HCT116 (cell line): ENCODE data around the gene ISCU. TPM values are rescaled to one million over a fixed set of nuclear protein-coding genes. Genes with fewer than 3 reads are reported as not detected.

Experiments used
- ATAC-seq: fragments of 200-7000 bp; cut with Tn5 transposase; 2 replicates; pipeline ENCODE4 v1.9.1; 2020; ENCODE audit warnings: mild to moderate bottlenecking, moderate library complexity
- BruUV-seq: library from RNA; stranded (reverse); fragments of 400-500 nt; replicated peaks from 2 replicates; lab custom pipeline; 2021; lab: Mats Ljungman, UMichigan
- CTCF ChIA-PET: fragments of 300-600 bp; sonication (Branson Sonifier 250); formaldehyde crosslinking; loops from one replicate; lab custom pipeline; 2021; ENCODE audit warnings: antibody characterized with exemption; lab: Charles Lee
- POLR2A ChIA-PET: fragments of 300-600, 350-600 bp; sonication (Branson Sonifier 250); formaldehyde crosslinking; loops from one replicate; lab custom pipeline; 2021; ENCODE audit warnings: antibody characterized with exemption; lab: Charles Lee
- RAD21 ChIA-PET, 2 experiments: fragments of 300-600 bp; sonication (Branson Sonifier 250); formaldehyde crosslinking; loops; one replicate each; lab custom pipeline; 2023; ENCODE audit warnings: low total read pairs in 2 of 2; ENCODE audit not compliant: uncharacterized antibody in 2 of 2, unreplicated experiment in 2 of 2, low non-redundant PET in 1 of 2; lab: Charles Lee
- DNase-seq: peaks from one replicate; pipeline ENCODE4 v3.0.0-alpha.2; 2010; ENCODE audit warnings: low read depth, low spot score
- H2AFZ ChIP-seq: fragments of 200-600 bp; shearing (Covaris generic), sonication (generic); 2 replicates; pipeline ENCODE4 v1.6.1; 2017; ENCODE audit warnings: low read depth, mixed run types, mixed read lengths, antibody characterized with exemption, low read length; ENCODE audit not compliant: poor library complexity, severe bottlenecking
- H3K27ac ChIP-seq: 2 replicates; pipeline ENCODE4 v1.5.1; 2012; ENCODE audit warnings: low read depth, low read length
- H3K27me3 ChIP-seq: fragments of 200-600 bp; sonication (generic); 2 replicates; pipeline ENCODE4 v1.6.1; 2016; ENCODE audit warnings: mixed run types, low read length, mixed read lengths; ENCODE audit not compliant: insufficient read depth
- H3K36me3 ChIP-seq, 2 experiments: fragments of 200-500 bp in 1 of 2; fragments of 200-600 bp in 1 of 2; sonication (Bioruptor generic) in 1 of 2; sonication (generic) in 1 of 2; 2 replicates each; pipeline versions ENCODE4 v1.5.1 to v1.6.1; 2014 to 2016; ENCODE audit warnings: low read length in 2 of 2, inconsistent platforms in 1 of 2, mixed read lengths in 1 of 2, mixed run types in 1 of 2; ENCODE audit not compliant: insufficient read depth in 2 of 2, control insufficient read depth in 1 of 2
- H3K4me1 ChIP-seq, 2 experiments: fragments of 200-600 bp in 1 of 2; sonication (generic) in 1 of 2; 2 replicates each; pipeline versions ENCODE4 v1.5.1 to v1.6.1; 2012 to 2017; ENCODE audit warnings: low read length in 2 of 2, inconsistent platforms in 1 of 2, mild to moderate bottlenecking in 1 of 2, mixed read lengths in 1 of 2, mixed run types in 1 of 2, moderate library complexity in 1 of 2; ENCODE audit not compliant: insufficient read depth in 2 of 2, control insufficient read depth in 1 of 2
- H3K4me2 ChIP-seq: fragments of 200-600 bp; sonication (generic); 2 replicates; pipeline ENCODE4 v1.6.1; 2017; ENCODE audit warnings: mixed run types, low read length, mixed read lengths
- H3K4me3 ChIP-seq, 2 experiments: fragments of 200-600 bp in 1 of 2; sonication (generic) in 1 of 2; replicated peaks in 1 of 2; 2 replicates each; pipeline ENCODE4 v1.5.1; 2011 to 2016; ENCODE audit warnings: low read length in 2 of 2, control low read depth in 1 of 2, low read depth in 1 of 2, mild to moderate bottlenecking in 1 of 2, mixed read lengths in 1 of 2, mixed run types in 1 of 2
- H3K79me2 ChIP-seq: fragments of 200-600 bp; sonication (generic); 2 replicates; pipeline ENCODE4 v1.6.1; 2017; ENCODE audit warnings: mild to moderate bottlenecking, mixed run types, low read length, moderate library complexity, mixed read lengths; ENCODE audit not compliant: insufficient read depth
- H3K9ac ChIP-seq: fragments of 200-600 bp; sonication (generic); 2 replicates; pipeline ENCODE4 v1.6.1; 2016; ENCODE audit warnings: low read length, mixed read lengths
- H3K9me2 ChIP-seq: fragments of 200-600 bp; sonication (generic), shearing (Covaris generic); 2 replicates; pipeline ENCODE4 v1.6.1; 2017; ENCODE audit warnings: mixed run types, mild to moderate bottlenecking, moderate library complexity; ENCODE audit not compliant: insufficient read depth
- H3K9me3 ChIP-seq, 2 experiments: fragments of 200-500 bp in 1 of 2; fragments of 200-600 bp in 1 of 2; sonication (Bioruptor generic) in 1 of 2; sonication (generic) in 1 of 2; 2 replicates each; pipeline ENCODE4 v1.6.1; 2014 to 2017; ENCODE audit warnings: low read length in 2 of 2, mixed read lengths in 2 of 2, inconsistent platforms in 1 of 2, low read depth in 1 of 2, mild to moderate bottlenecking in 1 of 2, mixed run types in 1 of 2, moderate library complexity in 1 of 2; ENCODE audit not compliant: control insufficient read depth in 1 of 2, insufficient read depth in 1 of 2
- H4K20me1 ChIP-seq: fragments of 200-600 bp; sonication (generic), shearing (Covaris generic); 2 replicates; pipeline ENCODE4 v1.6.1; 2017; ENCODE audit warnings: mixed run types, mild to moderate bottlenecking, moderate library complexity; ENCODE audit not compliant: insufficient read depth
- ATF3 ChIP-seq: IDR thresholded peaks from 2 replicates; pipeline ENCODE4 v1.6.1; 2012
- EZH2 ChIP-seq: fragments of 200-600 bp; sonication (generic); IDR thresholded peaks from 2 replicates; pipeline ENCODE4 v1.6.1; 2017; ENCODE audit warnings: antibody characterized with exemption, mixed run types
- EZH2phosphoT487 ChIP-seq: fragments of 200-600 bp; IDR thresholded peaks from 2 replicates; pipeline ENCODE4 v1.6.1; 2018; ENCODE audit warnings: antibody characterized with exemption, borderline replicate concordance
- POLR2A ChIP-seq: IDR thresholded peaks from 2 replicates; pipeline ENCODE4 v1.7.0; 2011; ENCODE audit warnings: borderline replicate concordance; ENCODE audit not compliant: insufficient read depth, insufficient read length; ENCODE audit errors: extremely low read depth
- POLR2AphosphoS5 ChIP-seq: IDR thresholded peaks from 2 replicates; pipeline ENCODE4 v1.6.1; 2011; ENCODE audit warnings: mild to moderate bottlenecking, low read depth, low read length, moderate library complexity
- SIN3A ChIP-seq: IDR thresholded peaks from 2 replicates; pipeline ENCODE4 v1.6.1; 2012; ENCODE audit warnings: low read depth
- SRF ChIP-seq: IDR thresholded peaks from 2 replicates; pipeline ENCODE4 v1.6.1; 2012; ENCODE audit warnings: low read depth
- YY1 ChIP-seq: IDR thresholded peaks from 2 replicates; pipeline ENCODE4 v1.6.1; 2011; ENCODE audit warnings: low read length, low read depth, moderate library complexity, mild to moderate bottlenecking; ENCODE audit not compliant: insufficient replicate concordance; ENCODE audit errors: extremely low read depth
- ZNF274 ChIP-seq: fragments of 200-500 bp; sonication (Bioruptor generic); IDR thresholded peaks from 2 replicates; pipeline ENCODE4 v1.6.1; 2014; ENCODE audit warnings: mild to moderate bottlenecking, low read depth, low read length, inconsistent platforms
- intact Hi-C: fragments of 100-400 bp; cut with micrococcal nuclease; formaldehyde crosslinking; loops from 2 replicates; pipeline ENCODE4 v1.10.0; 2022
- total RNA-seq: library from RNA; stranded (reverse); gene quantifications from one replicate; pipeline ENCODE4 v1.2.1, GENCODE V29; 2021; ENCODE audit not compliant: unreplicated experiment

The ISCU gene
- total RNA-seq, 1 experiment from 2014 or later: 89.6 TPM

- peaks cover 15 to 29% of the 10 kb centered on the region in 2 experiments for H3K4me1 ChIP-seq
- H3K9me3 ChIP-seq: peaks cover 0 to 6% of the 10 kb centered on the region in 2 experiments; a peak in 1 of 4 replicates
- H3K9me2 ChIP-seq: no peaks in the 10 kb centered on the region
- H3K27me3 ChIP-seq: no peaks in the 10 kb centered on the region
- no TSS peak for BruUV-seq
- CTCF ChIA-PET: interaction anchor here (0.9 to 2.2 kb wide), 2 partner anchors 46 to 54 kb away, joined by 3 to 16 read pairs; partner anchors contain the start of gene ISCU
- RAD21 ChIA-PET: no interaction called here
- H3K36me3 ChIP-seq: no peaks in the 10 kb centered on the region
- ATAC-seq: no peak
- no peak overlapping the region for H2AFZ ChIP-seq
- H3K4me3 ChIP-seq: no peak overlapping the region
- H4K20me1 ChIP-seq: no peaks in the 10 kb centered on the region
- H3K79me2 ChIP-seq: no peaks in the 10 kb centered on the region
- TF ChIP-seq SRF (no peak), EZH2phosphoT487 (no peak), ZNF274 (no peak)
- no peak for DNase-seq
- no peak overlapping the region for H3K27ac ChIP-seq
- POLR2A ChIA-PET: no interaction called here
- no peak overlapping the region for H3K4me2 ChIP-seq
- intact Hi-C loops: loop anchor here (5.0 to 10.0 kb wide), 3 partner anchors 282 to 702 kb away; partner anchors contain the start of gene CMKLR1
- no peak overlapping the region for H3K9ac ChIP-seq
These were observed 54.0 kb downstream of the ISCU start for GRCh38 chr12:108616359-108616758.

GRCh38 chr12:108616941-108617858 is 54.8 kb downstream of the ISCU start:
- H3K4me1 ChIP-seq: peaks cover 12 to 24% of the 10 kb centered on the region in 2 experiments
- DNase-seq (no peak), ATAC-seq (no peak)
- no peak overlapping the region for H2AFZ ChIP-seq
- intact Hi-C loops: loop anchor here (5.0 to 10.0 kb wide), 3 partner anchors 282 to 702 kb away; partner anchors contain the start of gene CMKLR1
- ChIA-PET RAD21 (no interaction called here), POLR2A (interaction anchor here (1.4 kb wide), 1 partner anchor 52 kb away, joined by 3 read pairs; no protein-coding TSS in a partner anchor), CTCF (interaction anchor here (0.9 to 2.9 kb wide), 9 partner anchors 11 to 68 kb away, joined by 3 to 16 read pairs (median 4); partner anchors contain the start of gene ISCU)
- H3K9me3 ChIP-seq: peaks cover 0 to 6% of the 10 kb centered on the region in 2 experiments; a peak in 1 of 4 replicates
- no peaks in the 10 kb centered on the region for H3K79me2 ChIP-seq
- no peaks in the 10 kb centered on the region for H3K36me3 ChIP-seq
- no peaks in the 10 kb centered on the region for H3K9me2 ChIP-seq
- no peak overlapping the region for H3K4me2 ChIP-seq
- TF ChIP-seq SIN3A (no peak), POLR2A (no peak), EZH2 (no peak), YY1 (no peak), ATF3 (no peak), POLR2AphosphoS5 (no peak)
- no peaks in the 10 kb centered on the region for H3K27me3 ChIP-seq
- no peak overlapping the region for H3K27ac ChIP-seq
- BruUV-seq: no TSS peak
- H3K4me3 ChIP-seq: no peak overlapping the region
- no peaks in the 10 kb centered on the region for H4K20me1 ChIP-seq
- no peak overlapping the region for H3K9ac ChIP-seq
